ACC112 (cell line): Measurements from ENCODE around the gene CARD11.
A peak's percentile ranks its signal among the peaks of the same experiment; 100 is the strongest.

Experiments used
- H2AFZ ChIP-seq: fragments of 200-600 bp; sonication (generic); one replicate; pipeline ENCODE4 v1.6.0; 2017; ENCODE audit warnings: antibody characterized with exemption, low read length; ENCODE audit not compliant: unreplicated experiment
- H3K27ac ChIP-seq: fragments of 200-600 bp; sonication (generic); 2 replicates; pipeline ENCODE4 v1.5.1; 2014; ENCODE audit warnings: low read depth, mild to moderate bottlenecking, antibody characterized with exemption, low read length, moderate library complexity
- H3K27me3 ChIP-seq: fragments of 200-600 bp; sonication (generic); 2 replicates; pipeline ENCODE4 v1.6.1; 2014; ENCODE audit warnings: mild to moderate bottlenecking, antibody characterized with exemption, low read length, moderate library complexity, mixed read lengths; ENCODE audit not compliant: insufficient read depth
- H3K36me3 ChIP-seq: fragments of 200-600 bp; sonication (generic); 2 replicates; pipeline ENCODE4 v1.6.1; 2016; ENCODE audit warnings: mild to moderate bottlenecking, antibody characterized with exemption, low read length, moderate library complexity, mixed read lengths; ENCODE audit not compliant: insufficient read depth
- H3K4me1 ChIP-seq: fragments of 200-600 bp; sonication (generic); one replicate; pipeline ENCODE4 v1.6.1; 2016; ENCODE audit warnings: low read length, mixed read lengths; ENCODE audit not compliant: insufficient read depth, unreplicated experiment, control insufficient read depth
- H3K4me3 ChIP-seq: fragments of 200-600 bp; sonication (generic); 2 replicates; pipeline ENCODE4 v1.5.1; 2014; ENCODE audit warnings: mild to moderate bottlenecking, low read depth, low read length
- H3K79me2 ChIP-seq: fragments of 200-600 bp; sonication (generic); one replicate; pipeline ENCODE4 v1.6.0; 2016; ENCODE audit warnings: low read length; ENCODE audit not compliant: control insufficient read depth, unreplicated experiment, insufficient read depth

Gene CARD11

GRCh38 chr7:3037259-3037658 lies 6.4 kb downstream of the CARD11 start:
- H3K4me1 ChIP-seq: no peaks in the 10 kb centered on the region
- no peak overlapping the region for H2AFZ ChIP-seq
- H3K79me2 ChIP-seq: no peaks in the 10 kb centered on the region
- no peak overlapping the region for H3K27ac ChIP-seq
- no peaks in the 10 kb centered on the region for H3K36me3 ChIP-seq
- H3K27me3 ChIP-seq: no peaks in the 10 kb centered on the region
- no peak overlapping the region for H3K4me3 ChIP-seq

DNA sequence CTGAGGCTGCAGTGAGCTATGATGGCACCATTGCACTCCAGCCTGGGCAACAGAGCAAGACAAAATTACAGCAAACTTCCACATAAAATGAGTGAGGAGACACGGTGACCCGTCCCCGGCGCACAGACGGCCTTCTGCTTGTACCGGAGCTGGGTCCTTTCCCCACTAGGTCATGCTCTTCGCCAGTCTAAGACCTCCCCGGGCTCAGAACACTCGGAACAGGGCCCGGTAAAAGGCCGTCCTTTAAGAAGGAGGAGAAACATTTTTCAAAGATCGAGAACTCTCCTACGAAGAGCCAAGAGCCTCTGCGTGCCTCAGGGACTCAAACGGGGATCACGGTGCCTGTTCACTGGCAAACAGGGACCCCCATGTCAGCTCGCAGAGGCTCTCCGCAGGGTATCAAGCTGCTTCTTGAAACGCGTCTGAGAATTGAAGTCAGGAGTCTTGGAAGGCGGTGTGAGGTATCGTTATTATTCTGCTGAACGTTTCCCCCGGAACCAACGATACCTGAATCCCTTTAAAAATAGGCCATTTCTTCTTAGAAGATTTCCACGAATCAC lies 9.0 kb downstream of the CARD11 start:
- Histone ChIP-seq H2AFZ (no peak overlapping the region), H3K27ac (no peak overlapping the region), H3K36me3 (no peaks in the 10 kb centered on the region), H3K4me3 (no peak overlapping the region), H3K27me3 (no peaks in the 10 kb centered on the region), H3K79me2 (no peaks in the 10 kb centered on the region), H3K4me1 (no peaks in the 10 kb centered on the region)

- Histone ChIP-seq H3K79me2 (no peaks in the 10 kb centered on the region), H3K36me3 (no peaks in the 10 kb centered on the region), H3K4me3 (no peak overlapping the region), H3K27ac (no peak overlapping the region), H2AFZ (no peak overlapping the region), H3K4me1 (no peaks in the 10 kb centered on the region), H3K27me3 (no peaks in the 10 kb centered on the region)
Measured at GRCh38 chr7:3033581-3033980, 10.1 kb downstream of the CARD11 start.

- Histone ChIP-seq H3K4me1 (no peaks in the 10 kb centered on the region), H3K79me2 (no peaks in the 10 kb centered on the region), H3K36me3 (no peaks in the 10 kb centered on the region), H2AFZ (no peak overlapping the region), H3K27ac (no peak overlapping the region), H3K4me3 (no peak overlapping the region), H3K27me3 (no peaks in the 10 kb centered on the region)
Measured at GRCh38 chr7:3033136-3033535, 10.5 kb downstream of the CARD11 start.

GRCh38 chr7:3032256-3032655 lies 11.4 kb downstream of the CARD11 start:
- Histone ChIP-seq H3K27ac (no peak overlapping the region), H3K27me3 (no peaks in the 10 kb centered on the region), H3K4me1 (no peaks in the 10 kb centered on the region), H2AFZ (no peak overlapping the region), H3K4me3 (no peak overlapping the region), H3K79me2 (no peaks in the 10 kb centered on the region), H3K36me3 (no peaks in the 10 kb centered on the region)

GRCh38 chr7:3029138-3029537 lies 14.5 kb downstream of the CARD11 start:
- no peak overlapping the region for H3K27ac ChIP-seq
- H3K79me2 ChIP-seq: no peaks in the 10 kb centered on the region

DNA sequence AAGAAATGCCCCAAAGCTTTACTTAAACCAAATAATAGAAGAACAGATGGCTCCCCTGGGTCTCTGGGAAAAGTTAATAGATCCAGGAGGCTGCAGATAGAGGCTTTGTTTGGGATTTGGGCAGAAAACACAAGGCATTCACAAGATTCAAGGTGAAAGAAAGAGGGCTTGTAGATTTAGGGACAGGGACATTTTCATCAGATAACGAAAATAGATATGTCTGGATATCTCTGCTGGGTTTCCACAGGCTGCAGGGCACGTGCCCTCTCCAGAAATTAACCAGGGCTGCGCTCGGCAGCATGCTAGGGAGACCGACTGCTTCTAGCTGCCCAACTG lies 14.9 kb downstream of the CARD11 start:
- no peak overlapping the region for H2AFZ ChIP-seq
- H3K4me3 ChIP-seq: no peak overlapping the region
- no peaks in the 10 kb centered on the region for H3K36me3 ChIP-seq
- no peaks in the 10 kb centered on the region for H3K27me3 ChIP-seq
- H3K4me1 ChIP-seq: no peaks in the 10 kb centered on the region
- H3K27ac ChIP-seq: no peak overlapping the region
- H3K79me2 ChIP-seq: no peaks in the 10 kb centered on the region

More at GRCh38 chr7:3029138-3029537, 14.5 kb downstream of the CARD11 start:
- Histone ChIP-seq H2AFZ (no peak overlapping the region), H3K4me3 (no peak overlapping the region), H3K36me3 (no peaks in the 10 kb centered on the region), H3K4me1 (no peaks in the 10 kb centered on the region), H3K27me3 (no peaks in the 10 kb centered on the region)

- Histone ChIP-seq H3K4me3 (peak overlapping the region; percentile 29; the same call in 1 of the 2 replicates), H3K27ac (peak overlapping the region; percentile 19; the same call in 1 of the 2 replicates), H3K27me3 (no peaks in the 10 kb centered on the region), H2AFZ (no peak overlapping the region), H3K36me3 (no peaks in the 10 kb centered on the region), H3K4me1 (no peaks in the 10 kb centered on the region), H3K79me2 (no peaks in the 10 kb centered on the region)
Measured at GRCh38 chr7:3028071-3028757, 15.5 kb downstream of the CARD11 start.

GRCh38 chr7:3027005-3027845 lies 16.4 kb downstream of the CARD11 start:
- H3K4me1 ChIP-seq: no peaks in the 10 kb centered on the region
- H3K36me3 ChIP-seq: no peaks in the 10 kb centered on the region
- H3K79me2 ChIP-seq: no peaks in the 10 kb centered on the region
- H2AFZ ChIP-seq: no peak overlapping the region
- no peak overlapping the region for H3K27ac ChIP-seq
- no peak overlapping the region for H3K4me3 ChIP-seq
- H3K27me3 ChIP-seq: no peaks in the 10 kb centered on the region

- no peak overlapping the region for H3K4me3 ChIP-seq
- H3K27me3 ChIP-seq: no peaks in the 10 kb centered on the region
- no peak overlapping the region for H3K27ac ChIP-seq
- no peak overlapping the region for H2AFZ ChIP-seq
- H3K4me1 ChIP-seq: no peaks in the 10 kb centered on the region
- H3K36me3 ChIP-seq: no peaks in the 10 kb centered on the region
- H3K79me2 ChIP-seq: no peaks in the 10 kb centered on the region
Measured at GRCh38 chr7:3025616-3026015, 18.1 kb downstream of the CARD11 start.

DNA sequence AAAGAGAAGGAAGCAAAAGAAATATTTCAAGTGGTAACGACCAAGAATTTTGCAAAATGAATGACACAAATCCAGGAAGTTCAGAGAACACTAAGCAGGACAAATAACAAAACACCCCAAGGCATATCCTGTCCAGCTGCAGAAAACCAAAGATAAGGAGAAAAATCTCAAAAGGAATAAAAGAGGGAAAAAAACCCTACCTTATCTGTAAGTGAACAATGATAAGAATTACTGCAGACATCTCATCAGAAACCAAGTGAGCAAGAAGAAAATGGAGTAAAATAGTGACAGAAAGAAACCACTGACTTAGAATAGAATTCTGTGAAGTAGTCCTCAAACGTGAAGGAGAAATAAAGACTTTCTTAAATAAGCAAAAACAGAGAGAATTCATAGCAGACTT lies 21.8 kb downstream of the CARD11 start:
- H3K4me3 ChIP-seq: no peak overlapping the region
- no peak overlapping the region for H2AFZ ChIP-seq
- H3K79me2 ChIP-seq: no peaks in the 10 kb centered on the region
- no peaks in the 10 kb centered on the region for H3K36me3 ChIP-seq
- no peak overlapping the region for H3K27ac ChIP-seq
- no peaks in the 10 kb centered on the region for H3K27me3 ChIP-seq
- no peaks in the 10 kb centered on the region for H3K4me1 ChIP-seq
